ENCODE results near the gene APIP. TPM values are rescaled to one million over a fixed set of nuclear protein-coding genes. Genes with fewer than 3 reads are reported as not detected.

Gene APIP
- total RNA-seq, 1 experiment from 2014 or later: 42.6 TPM

DNA sequence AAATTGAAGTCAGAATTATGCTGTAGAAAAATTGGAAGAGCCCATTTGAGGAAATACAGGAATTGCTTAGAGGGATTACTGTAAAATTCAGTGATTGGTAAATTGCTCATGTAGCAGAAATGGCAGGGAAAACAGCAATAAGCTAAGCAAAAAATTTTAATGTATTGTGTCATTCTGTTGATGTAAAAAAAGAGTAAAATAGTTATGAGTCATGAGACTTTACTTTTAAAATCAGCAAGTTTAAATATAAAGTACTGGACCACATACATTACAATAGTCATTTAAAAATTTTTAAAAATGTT is 10.6 kb upstream of the APIP start:
- in situ Hi-C loops (cut with HindIII; ENCODE audit: low pct_unique_long_range_greater_than_20kb, low sequenced_read_pairs) (loop anchor here (5.0 kb wide), 1 partner anchor 51 kb away; no protein-coding TSS in a partner anchor), intact Hi-C loops (cut with micrococcal nuclease; ENCODE audit: unreplicated experiment) (loop anchor here (2.0 to 5.0 kb wide), 4 partner anchors 216 to 561 kb away; no protein-coding TSS in a partner anchor)
- Histone ChIP-seq H3K4me1 (ENCODE audit: control insufficient read depth, insufficient read depth, low read length) (peaks cover 72% of the 10 kb centered on the region), H3K27ac (ENCODE audit: low read length) (peak overlapping the region; percentile 90), H3K27me3 (ENCODE audit: control insufficient read depth, insufficient read depth, low read length) (no peaks in the 10 kb centered on the region), H3K4me3 (ENCODE audit: low read depth in 2 of 2, low read length in 2 of 2) (no peak overlapping the region), H3K9me3 (ENCODE audit: control insufficient read depth, insufficient read depth, low read depth, low read length) (no peaks in the 10 kb centered on the region), H3K36me3 (ENCODE audit: control insufficient read depth, insufficient read depth, low read length) (no peaks in the 10 kb centered on the region)
- ChIA-PET POLR2A (interaction anchor here (0.6 to 0.7 kb wide), 2 partner anchors 73 to 236 kb away, joined by 3 to 4 read pairs; no protein-coding TSS in a partner anchor), CTCF (interaction anchor here (0.5 to 1.6 kb wide), 4 partner anchors 22 to 309 kb away, joined by 3 to 5 read pairs (median 4); no protein-coding TSS in a partner anchor)
- ATAC-seq (no peak), DNase-seq (ENCODE audit: low read depth, low spot score) (no peak)
- no peak for TF ChIP-seq SIN3A (IDR thresholded peaks at IDR 0.05; ENCODE audit: borderline replicate concordance, insufficient read depth, low read depth, low read length)
- TF ChIP-seq TCF7L2 (IDR thresholded peaks at IDR 0.05; ENCODE audit: low read depth, low read length): no peak
- TF ChIP-seq, protein P1, sequence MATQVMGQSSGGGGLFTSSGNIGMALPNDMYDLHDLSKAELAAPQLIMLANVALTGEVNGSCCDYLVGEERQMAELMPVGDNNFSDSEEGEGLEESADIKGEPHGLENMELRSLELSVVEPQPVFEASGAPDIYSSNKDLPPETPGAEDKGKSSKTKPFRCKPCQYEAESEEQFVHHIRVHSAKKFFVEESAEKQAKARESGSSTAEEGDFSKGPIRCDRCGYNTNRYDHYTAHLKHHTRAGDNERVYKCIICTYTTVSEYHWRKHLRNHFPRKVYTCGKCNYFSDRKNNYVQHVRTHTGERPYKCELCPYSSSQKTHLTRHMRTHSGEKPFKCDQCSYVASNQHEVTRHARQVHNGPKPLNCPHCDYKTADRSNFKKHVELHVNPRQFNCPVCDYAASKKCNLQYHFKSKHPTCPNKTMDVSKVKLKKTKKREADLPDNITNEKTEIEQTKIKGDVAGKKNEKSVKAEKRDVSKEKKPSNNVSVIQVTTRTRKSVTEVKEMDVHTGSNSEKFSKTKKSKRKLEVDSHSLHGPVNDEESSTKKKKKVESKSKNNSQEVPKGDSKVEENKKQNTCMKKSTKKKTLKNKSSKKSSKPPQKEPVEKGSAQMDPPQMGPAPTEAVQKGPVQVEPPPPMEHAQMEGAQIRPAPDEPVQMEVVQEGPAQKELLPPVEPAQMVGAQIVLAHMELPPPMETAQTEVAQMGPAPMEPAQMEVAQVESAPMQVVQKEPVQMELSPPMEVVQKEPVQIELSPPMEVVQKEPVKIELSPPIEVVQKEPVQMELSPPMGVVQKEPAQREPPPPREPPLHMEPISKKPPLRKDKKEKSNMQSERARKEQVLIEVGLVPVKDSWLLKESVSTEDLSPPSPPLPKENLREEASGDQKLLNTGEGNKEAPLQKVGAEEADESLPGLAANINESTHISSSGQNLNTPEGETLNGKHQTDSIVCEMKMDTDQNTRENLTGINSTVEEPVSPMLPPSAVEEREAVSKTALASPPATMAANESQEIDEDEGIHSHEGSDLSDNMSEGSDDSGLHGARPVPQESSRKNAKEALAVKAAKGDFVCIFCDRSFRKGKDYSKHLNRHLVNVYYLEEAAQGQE (IDR thresholded peaks at IDR 0.05; ENCODE audit: insufficient read depth in 1 of 2, low read depth in 2 of 2, low read length in 1 of 2): no peak
- TF ChIP-seq POLR2AphosphoS5 (IDR thresholded peaks at IDR 0.05; ENCODE audit: low read depth, low read length): no peak
- TF ChIP-seq, protein P2, sequence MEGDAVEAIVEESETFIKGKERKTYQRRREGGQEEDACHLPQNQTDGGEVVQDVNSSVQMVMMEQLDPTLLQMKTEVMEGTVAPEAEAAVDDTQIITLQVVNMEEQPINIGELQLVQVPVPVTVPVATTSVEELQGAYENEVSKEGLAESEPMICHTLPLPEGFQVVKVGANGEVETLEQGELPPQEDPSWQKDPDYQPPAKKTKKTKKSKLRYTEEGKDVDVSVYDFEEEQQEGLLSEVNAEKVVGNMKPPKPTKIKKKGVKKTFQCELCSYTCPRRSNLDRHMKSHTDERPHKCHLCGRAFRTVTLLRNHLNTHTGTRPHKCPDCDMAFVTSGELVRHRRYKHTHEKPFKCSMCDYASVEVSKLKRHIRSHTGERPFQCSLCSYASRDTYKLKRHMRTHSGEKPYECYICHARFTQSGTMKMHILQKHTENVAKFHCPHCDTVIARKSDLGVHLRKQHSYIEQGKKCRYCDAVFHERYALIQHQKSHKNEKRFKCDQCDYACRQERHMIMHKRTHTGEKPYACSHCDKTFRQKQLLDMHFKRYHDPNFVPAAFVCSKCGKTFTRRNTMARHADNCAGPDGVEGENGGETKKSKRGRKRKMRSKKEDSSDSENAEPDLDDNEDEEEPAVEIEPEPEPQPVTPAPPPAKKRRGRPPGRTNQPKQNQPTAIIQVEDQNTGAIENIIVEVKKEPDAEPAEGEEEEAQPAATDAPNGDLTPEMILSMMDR (IDR thresholded peaks at IDR 0.05): no peak
- no TSS peak for BruUV-seq (replicated peaks)

DNA sequence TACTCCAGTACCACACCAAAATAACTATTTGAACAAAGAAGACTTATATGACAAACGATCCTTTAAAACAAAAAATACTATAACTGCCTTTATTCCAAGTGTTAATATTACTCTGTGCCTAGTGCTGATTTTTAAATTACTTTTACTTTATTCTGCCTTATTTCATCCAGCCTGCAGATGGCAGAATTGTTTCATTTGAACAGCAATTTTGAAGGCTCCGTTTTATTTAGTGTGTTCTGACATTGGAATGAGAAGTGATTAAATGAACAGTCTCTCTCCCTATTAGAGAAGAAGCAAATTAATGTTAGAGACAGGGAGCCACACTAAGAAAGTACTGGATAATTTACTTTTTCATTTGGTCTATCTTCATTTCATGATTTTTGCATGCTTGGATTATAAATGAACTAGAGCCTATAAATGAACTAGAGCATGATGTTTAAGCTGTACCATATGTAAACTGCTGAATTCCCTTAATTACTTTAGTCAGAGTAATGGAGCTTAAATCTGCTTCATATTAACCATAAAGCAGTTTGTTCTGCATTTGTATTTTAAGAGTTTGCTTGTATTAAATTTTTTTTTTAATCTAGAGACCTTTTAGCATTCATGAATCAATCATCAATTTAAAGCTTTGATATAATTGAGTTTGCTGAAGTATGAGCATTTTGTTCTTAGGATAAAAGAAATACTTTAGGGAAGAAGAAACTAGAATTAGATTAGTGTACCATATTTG is 10.1 kb upstream of the APIP start:
- DNase-seq (ENCODE audit: low read depth, low spot score) (peak; percentile 47), ATAC-seq (peak; percentile 83)
- H3K4me1 ChIP-seq (ENCODE audit: control insufficient read depth, insufficient read depth, low read length): peaks cover 75% of the 10 kb centered on the region
- intact Hi-C loops (cut with micrococcal nuclease; ENCODE audit: unreplicated experiment): loop anchor here (2.0 to 5.0 kb wide), 4 partner anchors 216 to 561 kb away; no protein-coding TSS in a partner anchor
- no peak for TF ChIP-seq SIN3A (IDR thresholded peaks at IDR 0.05; ENCODE audit: borderline replicate concordance, insufficient read depth, low read depth, low read length)
- TF ChIP-seq, protein P2 (IDR thresholded peaks at IDR 0.05): peak; percentile 74; the same call in 1 of the 2 replicates
- TF ChIP-seq TCF7L2 (IDR thresholded peaks at IDR 0.05; ENCODE audit: low read depth, low read length): no peak
- peak; percentile 32; the same call in 1 of the 2 replicates for TF ChIP-seq POLR2AphosphoS5 (IDR thresholded peaks at IDR 0.05; ENCODE audit: low read depth, low read length)
- TF ChIP-seq, protein P1 (IDR thresholded peaks at IDR 0.05; ENCODE audit: insufficient read depth in 1 of 2, low read depth in 2 of 2, low read length in 1 of 2): no peak
- no peaks in the 10 kb centered on the region for H3K27me3 ChIP-seq (ENCODE audit: control insufficient read depth, insufficient read depth, low read length)
- BruUV-seq (replicated peaks): no TSS peak
- H3K4me3 ChIP-seq (ENCODE audit: low read depth in 2 of 2, low read length in 2 of 2): no peak overlapping the region
- H3K9me3 ChIP-seq (ENCODE audit: control insufficient read depth, insufficient read depth, low read depth, low read length): no peaks in the 10 kb centered on the region
- H3K27ac ChIP-seq (ENCODE audit: low read length): peak overlapping the region; percentile 90
- no peaks in the 10 kb centered on the region for H3K36me3 ChIP-seq (ENCODE audit: control insufficient read depth, insufficient read depth, low read length)
- in situ Hi-C loops (cut with HindIII; ENCODE audit: low pct_unique_long_range_greater_than_20kb, low sequenced_read_pairs): loop anchor here (5.0 kb wide), 1 partner anchor 51 kb away; no protein-coding TSS in a partner anchor
- ChIA-PET POLR2A (interaction anchor here (0.6 to 1.3 kb wide), 3 partner anchors 74 to 236 kb away, joined by 3 to 4 read pairs (median 3); no protein-coding TSS in a partner anchor), CTCF (interaction anchor here (0.5 to 1.6 kb wide), 4 partner anchors 22 to 310 kb away, joined by 3 to 5 read pairs (median 4); no protein-coding TSS in a partner anchor)
